ENCODE data around the gene DYNLT4. TPM values are rescaled to one million over a fixed set of nuclear protein-coding genes. Genes with fewer than 3 reads are reported as not detected.

Gene DYNLT4
- total and polyA plus RNA-seq, 12 donors, result 0.94 to 10.3 (median 2.8) TPM; not detected in 2

DNA sequence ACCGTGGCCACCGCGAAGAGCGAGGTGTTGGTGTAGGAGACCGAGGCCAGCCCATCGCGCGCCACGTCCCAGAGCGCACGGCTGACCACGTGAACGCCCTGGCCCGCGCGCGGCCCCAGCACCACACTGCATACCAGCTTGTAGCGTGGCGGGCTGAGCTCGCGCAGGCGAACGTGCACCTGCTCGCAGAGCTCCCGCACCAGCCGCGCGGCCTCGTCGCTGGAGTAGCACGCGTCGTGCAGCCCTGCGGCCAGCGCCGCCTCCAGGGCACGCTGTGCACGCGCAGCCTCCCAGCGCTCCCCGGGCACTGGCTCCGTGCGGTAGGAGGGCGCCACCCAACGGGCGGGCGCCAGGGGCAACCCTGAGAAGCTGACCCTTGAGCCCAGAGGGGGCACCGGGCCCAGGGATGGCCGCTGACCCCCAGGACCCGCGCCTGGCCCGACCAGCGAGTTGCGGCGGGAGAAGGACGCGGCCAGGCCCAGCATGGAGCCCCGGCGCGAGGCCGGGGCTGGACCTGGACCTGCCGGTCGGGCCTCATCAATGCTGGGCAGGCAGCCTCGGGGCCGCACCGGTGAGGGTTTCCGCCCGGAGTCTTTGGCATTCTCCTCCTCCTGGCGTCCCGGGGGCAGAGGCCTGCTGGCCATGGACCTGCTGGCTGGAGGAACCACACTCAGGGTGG is 987 bp downstream of the DYNLT4 start:
- intact Hi-C loops (cut with DNase I), result no loop called here
- DNase-seq, result peak in 3 of 7 donors; percentile 36 to 59 (median 45)

GRCh38 chr1:44805311-44806024 is 1.7 kb downstream of the DYNLT4 start:
- no peak overlapping the region for H3K4me3 ChIP-seq
- peaks cover 0 to 40% of the 10 kb centered on the region in 2 donors for H3K36me3 ChIP-seq (replicated peaks in 1 of 2)
- peak in 3 of 7 donors; percentile 17 to 54 (median 24) for DNase-seq
- no peaks in the 10 kb centered on the region for H3K27me3 ChIP-seq
- WGBS, 4 donors, result 93 to 95% (median 94%) methylated on average over 7 to 20 of the region's 20 CpGs
- no peaks in the 10 kb centered on the region for H3K9me3 ChIP-seq (replicated peaks in 1 of 3)
- TF ChIP-seq POLR2A (IDR thresholded peaks at IDR 0.05), result no peak
- TF ChIP-seq, protein P1, sequence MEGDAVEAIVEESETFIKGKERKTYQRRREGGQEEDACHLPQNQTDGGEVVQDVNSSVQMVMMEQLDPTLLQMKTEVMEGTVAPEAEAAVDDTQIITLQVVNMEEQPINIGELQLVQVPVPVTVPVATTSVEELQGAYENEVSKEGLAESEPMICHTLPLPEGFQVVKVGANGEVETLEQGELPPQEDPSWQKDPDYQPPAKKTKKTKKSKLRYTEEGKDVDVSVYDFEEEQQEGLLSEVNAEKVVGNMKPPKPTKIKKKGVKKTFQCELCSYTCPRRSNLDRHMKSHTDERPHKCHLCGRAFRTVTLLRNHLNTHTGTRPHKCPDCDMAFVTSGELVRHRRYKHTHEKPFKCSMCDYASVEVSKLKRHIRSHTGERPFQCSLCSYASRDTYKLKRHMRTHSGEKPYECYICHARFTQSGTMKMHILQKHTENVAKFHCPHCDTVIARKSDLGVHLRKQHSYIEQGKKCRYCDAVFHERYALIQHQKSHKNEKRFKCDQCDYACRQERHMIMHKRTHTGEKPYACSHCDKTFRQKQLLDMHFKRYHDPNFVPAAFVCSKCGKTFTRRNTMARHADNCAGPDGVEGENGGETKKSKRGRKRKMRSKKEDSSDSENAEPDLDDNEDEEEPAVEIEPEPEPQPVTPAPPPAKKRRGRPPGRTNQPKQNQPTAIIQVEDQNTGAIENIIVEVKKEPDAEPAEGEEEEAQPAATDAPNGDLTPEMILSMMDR (IDR thresholded peaks at IDR 0.05), result no peak
- H3K4me1 ChIP-seq (replicated peaks in 1 of 2), result peaks cover 50 to 68% of the 10 kb centered on the region in 2 donors
- H3K27ac ChIP-seq, result peak overlapping the region in 4 of 5 donors; percentile 96 to 100 (median 99)
- intact Hi-C loops (cut with DNase I), result no loop called here

More for the DNA sequence above, 987 bp downstream of the DYNLT4 start:
- peak overlapping the region in 1 of 4 donors; percentile 6 for H3K4me3 ChIP-seq
- H3K4me1 ChIP-seq (replicated peaks in 1 of 2), result peaks cover 53 to 75% of the 10 kb centered on the region in 2 donors
- 85 to 90% (median 88%) methylated on average over 35 to 70 of the region's 70 CpGs for WGBS, 4 donors
- TF ChIP-seq POLR2A (IDR thresholded peaks at IDR 0.05), result no peak
- TF ChIP-seq, protein P1 (IDR thresholded peaks at IDR 0.05), result no peak
- H3K36me3 ChIP-seq (replicated peaks in 1 of 2), result peaks cover 0 to 40% of the 10 kb centered on the region in 2 donors
- no peaks in the 10 kb centered on the region for H3K27me3 ChIP-seq
- H3K27ac ChIP-seq, result peak overlapping the region; percentile 96 to 100 (median 99)
- H3K9me3 ChIP-seq (replicated peaks in 1 of 3), result no peaks in the 10 kb centered on the region

GRCh38 chr1:44803312-44804095 is 3.6 kb downstream of the DYNLT4 start:
- peak in 5 of 7 donors; percentile 20 to 56 (median 31) for DNase-seq
- WGBS, 4 donors, result 74 to 87% (median 82%) methylated on average over 4 to 13 of the region's 13 CpGs

More at GRCh38 chr1:44803312-44804095, 3.6 kb downstream of the DYNLT4 start:
- H3K27ac ChIP-seq, result peak overlapping the region in 2 of 5 donors; percentile 37 to 80
- intact Hi-C loops (cut with DNase I), result no loop called here
- no peaks in the 10 kb centered on the region for H3K27me3 ChIP-seq
- TF ChIP-seq, protein P1 (IDR thresholded peaks at IDR 0.05), result no peak
- TF ChIP-seq POLR2A (IDR thresholded peaks at IDR 0.05), result no peak
- H3K4me1 ChIP-seq (replicated peaks in 1 of 2), result peaks cover 31 to 53% of the 10 kb centered on the region in 2 donors
- H3K36me3 ChIP-seq (replicated peaks in 1 of 2), result peaks cover 0 to 40% of the 10 kb centered on the region in 2 donors
- no peak overlapping the region for H3K4me3 ChIP-seq
- H3K9me3 ChIP-seq (replicated peaks in 1 of 3), result no peaks in the 10 kb centered on the region

All from adrenal gland (tissue), 12 donors.